Daoy (cell line): ENCODE measurements around the gene MCF2L. TPM values are rescaled to one million over a fixed set of nuclear protein-coding genes. Genes with fewer than 3 reads are reported as not detected.
A peak's percentile ranks its signal among the peaks of the same experiment; 100 is the strongest.

ENCODE experiments used
- DNase-seq: peaks from one replicate; pipeline ENCODE4 v3.0.0-alpha.2; 2015; ENCODE audit warnings: low read depth
- total RNA-seq: library from RNA; depleted of rRNA; stranded (reverse); fragments of >200 nt; shearing (Covaris generic); gene quantifications from 2 replicates; pipeline ENCODE4 v1.2.3, GENCODE V29; 2014

The MCF2L gene
- total RNA-seq, 1 experiment from 2014 or later, result 11.3 TPM

DNA sequence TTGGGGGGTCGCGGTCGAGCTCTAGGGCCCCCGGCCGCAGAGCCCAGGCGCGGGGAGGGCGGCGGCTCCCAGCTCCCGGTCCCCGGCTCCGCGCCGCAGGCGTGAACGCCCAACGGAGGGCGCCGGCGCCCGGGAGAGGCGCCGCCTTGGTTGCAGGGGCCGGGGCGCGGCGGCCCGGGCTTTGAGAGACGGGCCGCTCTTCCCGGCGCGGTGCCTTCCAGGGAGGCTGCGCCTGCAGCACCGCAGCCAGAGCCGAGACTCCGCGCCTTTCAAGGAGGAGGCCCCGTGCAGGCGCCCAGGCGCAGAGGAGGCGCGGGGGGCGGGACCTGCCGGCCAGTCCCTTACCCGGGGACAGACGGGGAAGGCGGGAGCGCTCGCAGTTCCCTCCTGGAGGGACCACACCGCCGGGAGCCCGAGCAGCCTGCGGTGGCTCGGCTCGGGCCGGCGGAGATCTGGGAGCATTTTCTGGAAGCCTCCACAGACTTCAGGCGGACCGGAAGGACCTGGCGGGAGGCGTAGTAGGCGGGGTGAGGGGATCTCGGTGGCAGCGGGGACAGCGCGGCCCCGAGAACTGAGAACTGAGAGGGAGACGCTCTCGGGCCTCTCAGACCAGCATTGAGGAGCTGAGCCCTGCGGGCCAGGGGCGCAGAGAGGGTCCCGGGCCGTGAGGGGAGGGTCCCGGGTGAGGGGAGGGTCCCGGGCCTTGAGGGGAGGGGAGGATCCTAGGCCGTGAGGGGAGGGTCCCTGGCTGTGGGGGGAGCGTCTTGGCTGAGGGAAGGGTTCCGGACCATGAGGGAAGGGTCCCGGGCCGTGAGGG is 25.5 kb upstream of the MCF2L start:
- DNase-seq, result peak; percentile 45

DNA sequence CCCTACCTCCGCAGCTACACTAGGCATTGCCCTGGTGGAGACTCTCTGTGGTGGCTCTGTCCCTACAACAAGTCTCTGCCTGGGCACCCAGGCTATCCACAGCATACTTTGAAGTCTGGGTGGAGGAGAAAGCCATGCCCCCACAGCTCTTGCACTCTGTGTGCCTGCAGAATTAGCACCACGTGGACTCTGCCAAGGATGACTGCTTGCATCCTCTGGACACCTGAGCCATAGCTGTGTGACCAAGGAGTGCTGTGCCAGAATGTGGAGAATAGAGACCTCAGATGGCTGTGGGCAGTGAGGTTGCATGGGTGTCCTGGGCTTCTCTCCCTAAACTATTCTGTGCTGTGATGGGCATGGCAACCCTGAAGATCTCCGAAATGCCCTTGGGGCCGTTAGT is 21.2 kb upstream of the MCF2L start:
- DNase-seq, result no peak

DNA sequence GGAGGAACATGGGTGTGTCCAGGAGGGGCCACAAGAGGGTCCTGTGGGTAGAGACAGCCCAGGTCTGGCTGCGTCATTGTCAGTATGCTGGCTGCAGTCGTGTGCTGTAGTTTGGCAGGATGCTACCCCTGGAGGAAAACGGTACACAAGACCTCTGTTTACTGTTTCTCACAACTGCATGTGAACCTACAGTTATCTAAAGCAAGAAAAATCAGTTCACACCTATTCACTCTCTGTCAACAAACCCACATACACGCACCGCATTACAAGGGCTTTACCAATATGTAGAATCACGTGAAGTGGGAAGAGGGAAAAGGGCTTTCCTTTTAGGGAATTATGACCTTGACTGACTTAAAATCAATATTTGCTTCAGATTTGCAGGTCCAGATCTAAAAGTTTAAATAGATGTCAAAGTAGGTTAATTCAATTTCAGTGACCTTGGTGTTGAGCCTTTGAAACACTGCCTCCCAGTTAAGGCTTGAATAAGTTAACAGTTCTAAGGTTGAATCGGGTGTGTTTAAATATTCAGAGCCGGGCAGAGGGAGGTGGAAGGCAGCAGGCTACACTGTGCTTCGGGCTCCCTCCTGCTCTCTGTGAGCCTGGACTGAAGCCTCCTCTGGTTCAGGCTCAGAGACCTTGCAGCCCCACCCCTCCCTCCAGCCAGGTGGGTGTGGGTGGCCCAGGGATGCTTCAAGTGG is 17.2 kb upstream of the MCF2L start:
- DNase-seq, result no peak

DNA sequence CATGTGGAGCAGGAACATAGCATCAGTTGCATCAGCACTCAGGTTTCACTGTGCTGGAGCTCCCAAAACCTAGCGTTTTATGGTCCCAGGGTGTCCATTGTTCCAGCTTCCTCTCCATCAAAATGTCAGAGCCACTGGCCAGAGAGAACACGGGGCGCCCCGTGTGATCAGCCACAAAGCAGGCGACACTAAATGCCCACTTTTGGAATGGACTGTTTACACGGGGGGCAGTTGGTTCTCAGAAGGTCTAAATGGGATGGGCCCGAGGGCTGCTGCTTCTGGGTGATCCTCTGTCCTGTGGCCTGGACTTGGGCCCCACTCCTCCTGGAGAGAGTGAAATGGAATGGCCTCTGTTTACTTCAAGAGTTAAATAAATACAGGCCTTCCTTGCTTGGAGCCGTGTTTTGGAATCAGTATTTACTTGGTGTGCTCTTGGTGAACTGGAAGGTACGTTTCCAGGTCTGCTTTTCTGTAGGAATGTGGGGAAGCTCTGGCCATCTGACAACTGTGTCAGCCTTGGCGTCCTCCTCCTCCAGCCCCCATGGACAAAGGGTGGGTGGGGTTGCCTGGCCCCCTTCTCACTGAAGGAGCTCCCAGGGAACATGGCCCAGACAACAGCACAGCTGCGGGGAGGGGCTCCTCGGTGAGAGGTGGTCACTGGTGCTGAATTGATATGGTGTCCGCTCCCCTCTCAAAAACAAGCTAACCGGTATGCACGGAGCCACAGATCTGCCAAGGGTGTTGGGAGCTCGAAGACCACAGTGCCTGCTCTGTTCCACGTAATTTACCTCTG is 16.1 kb upstream of the MCF2L start:
- DNase-seq, result no peak

DNA sequence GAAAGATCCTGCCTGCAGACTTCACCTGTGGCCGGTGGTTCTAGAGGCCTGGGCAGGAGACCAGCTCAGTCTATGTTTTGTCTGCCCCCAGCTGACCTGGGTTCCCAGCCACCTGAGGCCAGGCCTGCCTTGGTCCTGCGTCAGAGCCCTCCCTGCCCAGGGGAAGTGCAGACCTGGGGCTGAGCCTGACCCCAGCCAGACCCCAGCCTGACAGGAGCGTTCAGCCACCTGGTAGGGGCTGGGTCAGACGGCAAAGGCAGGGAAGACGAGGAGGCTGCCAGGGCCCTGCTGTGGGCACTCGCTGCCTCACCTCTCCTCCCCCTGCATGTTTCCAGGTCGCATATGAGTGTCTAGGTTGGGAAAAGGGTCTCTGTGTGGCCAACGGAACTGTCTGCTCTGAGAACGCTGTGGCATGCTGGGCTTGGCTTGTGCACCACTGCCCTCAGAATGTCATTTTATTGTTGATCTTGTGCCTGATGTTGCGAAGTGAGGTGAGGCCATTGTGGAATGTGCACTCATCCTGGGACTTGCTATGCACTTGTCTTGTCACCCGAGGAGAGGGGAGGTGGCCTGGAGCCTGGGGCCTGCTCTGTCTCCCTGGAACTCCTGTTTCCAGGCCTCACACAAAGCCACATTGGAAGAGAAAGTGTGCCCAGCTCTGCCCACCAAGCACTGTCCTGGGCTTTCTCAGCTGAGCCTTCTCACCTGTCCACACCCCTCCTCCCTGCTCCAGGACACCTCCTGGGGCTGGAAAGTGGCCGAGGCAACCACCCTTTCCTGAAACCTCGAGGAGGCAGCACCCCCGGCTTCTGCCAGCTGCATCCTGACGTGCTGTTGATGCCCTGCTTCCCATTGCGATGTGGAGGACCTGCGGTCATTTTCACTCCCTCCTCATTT is 15.2 kb upstream of the MCF2L start:
- no peak for DNase-seq

DNA sequence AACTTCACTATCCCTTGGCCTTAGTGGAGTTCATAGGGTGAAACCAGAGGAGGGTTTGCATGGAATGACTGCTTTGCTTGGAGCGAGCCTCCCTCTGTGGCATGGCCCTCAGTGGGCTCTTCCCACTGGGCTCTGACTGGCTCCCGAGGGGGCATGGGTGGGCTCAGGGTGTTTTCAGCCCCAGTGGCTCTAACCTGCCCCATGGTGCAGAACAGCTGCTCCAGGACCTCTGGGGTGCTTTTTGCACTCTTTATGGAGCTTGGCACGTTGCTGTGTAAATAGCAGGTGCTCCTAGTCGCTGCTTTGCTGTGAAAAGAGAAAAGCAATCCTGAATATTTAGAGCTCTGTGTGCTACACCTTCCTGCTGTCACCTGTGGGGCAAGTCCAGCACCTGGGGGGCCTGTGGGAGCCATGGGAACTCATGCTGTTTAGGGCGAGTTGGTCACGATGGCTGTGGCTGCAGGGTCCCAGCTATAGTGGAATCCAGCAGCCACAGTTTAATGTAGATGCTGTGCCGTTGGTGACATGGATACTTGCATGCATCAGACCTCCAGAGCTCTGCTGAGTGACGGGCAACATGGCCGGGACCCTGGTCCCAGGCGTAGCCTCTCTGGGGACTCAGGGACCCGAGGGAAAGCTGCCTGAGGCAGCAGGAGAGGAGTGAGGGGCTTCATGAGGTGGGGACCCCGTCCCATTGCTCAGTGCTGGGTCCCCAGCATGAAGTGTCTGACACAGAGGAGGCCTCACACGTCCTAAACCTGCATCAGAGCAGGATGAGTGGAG is 14.3 kb upstream of the MCF2L start:
- DNase-seq, result no peak

DNA sequence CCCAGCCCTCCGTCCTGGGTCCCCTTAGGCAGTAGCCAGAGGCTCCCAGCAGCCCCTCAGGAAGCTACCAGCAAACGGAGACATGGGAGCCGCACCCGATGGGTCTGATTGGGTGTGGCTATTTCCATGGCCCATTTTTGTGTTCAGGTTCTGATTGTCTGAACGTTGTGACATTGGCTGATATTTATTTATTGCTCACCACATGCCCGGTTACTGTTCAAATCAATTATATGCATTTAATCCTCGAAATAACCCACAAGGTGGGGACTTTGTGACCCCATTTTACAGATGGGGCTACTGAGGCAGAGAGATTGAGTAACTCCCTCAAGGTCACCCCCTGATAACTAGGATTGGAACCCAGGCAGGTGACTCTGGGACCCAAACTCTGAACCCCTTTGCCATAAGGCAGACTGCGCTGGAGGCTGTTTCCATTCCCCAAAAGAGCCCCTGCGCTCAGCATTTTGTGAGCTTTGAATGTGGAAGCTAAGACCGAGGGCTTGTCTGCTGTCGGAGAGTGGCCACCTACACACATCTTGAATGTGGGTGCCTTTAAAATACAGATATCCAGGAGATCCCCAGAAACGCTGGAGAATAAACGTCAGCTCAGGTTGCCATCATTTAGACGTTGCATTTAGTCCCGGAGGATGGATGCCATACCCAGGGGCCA is 13.6 kb upstream of the MCF2L start:
- no peak for DNase-seq

DNA sequence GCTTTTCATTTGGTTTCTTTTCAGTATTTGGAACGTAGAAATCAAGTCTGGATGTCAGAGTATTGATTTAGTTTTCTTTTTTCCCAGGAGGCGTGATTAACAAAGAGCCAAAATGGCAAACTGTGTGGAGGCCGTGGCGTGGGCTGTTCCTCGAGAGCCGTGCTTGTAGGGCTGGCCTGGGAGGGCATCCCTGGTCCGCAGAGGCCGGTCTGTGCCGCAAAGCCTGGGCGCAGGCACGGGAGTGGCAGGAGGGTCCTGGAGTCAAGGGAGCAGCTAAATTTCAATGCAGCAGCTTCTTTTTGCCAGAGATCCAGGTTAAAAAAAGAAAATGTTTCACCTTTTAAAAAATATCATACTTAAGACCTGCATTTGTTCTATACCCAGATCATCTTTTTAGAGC is 13.1 kb upstream of the MCF2L start:
- no peak for DNase-seq

DNA sequence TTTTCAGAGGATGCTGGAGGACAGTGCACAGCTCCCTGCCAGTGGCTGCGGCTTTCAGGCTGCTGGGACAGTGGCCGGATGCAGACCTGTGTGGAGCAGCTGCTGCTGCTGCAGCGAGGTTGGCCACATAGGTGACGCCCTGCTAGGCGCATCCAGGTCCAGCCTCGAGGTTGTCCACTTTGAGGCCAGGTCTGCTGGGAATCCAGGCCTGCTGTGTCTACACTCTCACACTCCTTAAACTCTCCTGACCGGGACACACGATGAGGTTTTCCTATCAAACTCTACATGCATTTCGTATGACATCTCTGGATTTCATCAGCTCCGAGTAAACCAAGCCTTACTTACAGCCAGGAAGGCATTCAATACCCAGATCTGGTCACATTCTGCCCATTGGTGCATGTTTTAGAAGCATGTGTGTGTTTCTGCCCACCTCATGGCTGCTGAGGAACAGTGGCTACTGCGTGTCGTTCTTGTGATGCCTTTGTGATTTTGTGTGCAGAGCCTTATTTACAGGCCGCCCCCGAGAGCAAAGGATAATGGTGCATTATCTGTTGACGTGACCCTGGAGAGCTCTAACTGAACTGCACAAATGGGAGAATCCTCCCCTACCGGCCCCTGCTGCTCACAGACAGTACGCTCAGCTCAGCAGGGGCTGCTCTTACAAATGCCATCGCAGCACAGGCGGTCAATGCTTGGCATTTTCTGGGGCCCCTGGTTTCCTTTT is 12.3 kb upstream of the MCF2L start:
- DNase-seq, result no peak

DNA sequence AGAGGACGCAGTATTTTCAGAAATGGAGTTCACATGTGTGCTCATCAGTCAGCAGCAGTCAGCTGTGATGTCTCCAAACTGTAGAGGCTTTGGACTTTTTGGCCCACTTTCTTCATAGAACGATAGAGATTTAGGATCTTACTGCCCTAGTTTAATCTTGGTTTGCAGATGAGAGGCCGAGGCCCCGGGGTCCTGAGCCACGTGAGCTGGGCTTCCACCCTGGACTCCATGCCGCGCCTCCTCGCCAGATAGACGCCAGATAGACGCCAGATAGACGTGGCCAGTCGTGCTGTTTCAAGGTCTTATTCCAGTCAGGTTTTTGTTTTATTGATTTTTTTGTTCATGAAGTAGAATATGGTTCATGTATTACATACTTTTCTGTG is 11.7 kb upstream of the MCF2L start:
- DNase-seq, result no peak

DNA sequence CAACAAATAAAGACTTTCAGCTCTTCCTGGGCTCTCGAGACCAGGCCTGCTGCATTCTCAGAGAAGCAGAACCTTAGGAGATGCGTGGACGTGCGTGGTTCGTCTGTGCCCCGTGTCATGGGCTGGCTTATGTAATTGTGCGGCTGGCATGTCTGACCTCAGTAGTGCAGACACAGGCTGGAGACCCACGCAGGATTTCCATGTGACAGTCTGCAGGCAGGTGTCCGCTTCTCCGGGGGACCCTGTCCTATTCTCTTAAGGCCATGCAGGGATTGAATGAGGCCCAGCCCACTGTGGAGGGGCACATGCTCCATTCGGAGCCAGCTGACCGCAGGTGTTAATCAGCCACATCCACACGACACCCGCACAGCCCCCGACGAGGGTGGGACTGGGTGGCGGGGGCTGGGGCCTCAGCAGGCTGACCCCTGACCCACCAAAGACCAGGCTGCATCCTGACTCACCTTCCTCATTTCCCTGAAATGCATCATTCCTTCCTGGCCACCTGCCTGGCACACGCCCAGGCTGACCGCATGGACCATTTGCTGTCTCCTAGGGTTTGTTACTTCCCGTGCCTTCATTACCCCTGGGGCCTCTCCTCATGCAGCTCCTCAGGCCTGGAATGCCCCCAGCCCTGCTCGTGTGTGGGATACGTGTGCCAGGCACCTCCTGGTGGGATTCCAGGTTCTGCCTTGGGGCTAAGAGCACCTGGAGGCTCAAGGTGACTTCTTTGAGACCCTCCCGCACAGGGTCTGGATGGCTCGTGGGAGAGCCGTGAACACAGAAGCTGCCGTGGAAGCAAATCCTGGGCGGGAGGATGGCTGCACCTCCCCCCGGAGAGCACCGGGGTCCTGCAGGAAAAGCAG is 10.7 kb upstream of the MCF2L start:
- peak; percentile 55 for DNase-seq

DNA sequence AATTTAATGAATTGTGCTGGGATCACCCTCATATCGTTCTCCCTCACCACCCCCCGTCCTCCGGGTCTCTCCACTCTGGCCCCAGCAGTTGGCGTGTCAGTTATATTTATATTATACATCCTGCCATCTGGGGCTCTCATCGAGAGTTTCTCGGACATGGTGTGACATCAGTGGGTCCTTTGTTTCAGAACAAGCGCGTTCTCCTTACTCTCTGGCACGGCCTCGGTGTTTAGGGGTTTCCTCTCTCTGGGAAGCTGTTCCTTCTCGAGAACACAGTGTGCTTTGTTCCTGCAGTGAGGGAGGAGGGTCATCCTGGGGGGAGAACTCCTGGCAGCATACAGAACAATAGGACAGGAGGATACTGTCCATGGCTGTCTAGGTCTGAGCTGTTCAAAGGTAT is 9.8 kb upstream of the MCF2L start:
- no peak for DNase-seq

DNA sequence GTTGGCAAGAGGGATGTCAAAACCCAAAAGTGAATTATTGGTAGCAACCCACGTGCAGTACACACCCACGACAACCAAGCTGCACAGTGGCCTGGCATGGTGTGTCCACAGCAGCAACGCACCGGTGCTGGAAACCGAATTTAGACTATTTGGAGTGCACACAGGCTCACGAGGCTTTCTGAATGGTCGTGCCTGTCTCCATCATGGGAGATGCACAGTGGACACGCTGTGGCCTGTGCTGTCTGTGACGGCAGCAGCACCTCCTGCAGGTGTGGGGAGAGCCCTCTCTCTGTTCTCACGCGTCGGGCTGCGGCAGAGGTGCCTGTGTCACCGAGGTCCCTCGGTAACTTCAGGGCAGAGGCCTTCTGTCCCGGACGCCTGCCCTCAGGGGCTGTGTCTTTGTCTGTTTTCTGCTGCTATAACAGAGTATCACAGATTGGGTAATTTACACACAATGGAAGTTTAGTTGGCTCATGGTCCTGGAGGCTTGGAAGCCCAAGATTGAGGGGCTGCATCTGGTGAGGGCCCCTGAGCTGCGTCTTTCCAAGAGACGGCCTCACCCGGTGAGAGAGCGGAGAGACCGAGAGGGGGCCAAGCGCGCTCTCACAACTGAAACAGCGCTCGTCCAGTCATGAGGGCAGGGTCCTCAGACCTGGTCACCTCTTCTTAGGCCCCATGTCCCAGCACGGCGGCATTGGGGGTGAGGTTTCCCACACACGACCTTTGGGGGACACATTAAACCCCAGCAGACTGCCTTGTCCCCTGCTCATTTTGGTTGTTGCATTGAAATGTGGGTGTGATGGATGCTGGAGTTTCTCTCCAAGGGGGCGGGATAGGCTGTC is 9.1 kb upstream of the MCF2L start:
- DNase-seq, result no peak

DNA sequence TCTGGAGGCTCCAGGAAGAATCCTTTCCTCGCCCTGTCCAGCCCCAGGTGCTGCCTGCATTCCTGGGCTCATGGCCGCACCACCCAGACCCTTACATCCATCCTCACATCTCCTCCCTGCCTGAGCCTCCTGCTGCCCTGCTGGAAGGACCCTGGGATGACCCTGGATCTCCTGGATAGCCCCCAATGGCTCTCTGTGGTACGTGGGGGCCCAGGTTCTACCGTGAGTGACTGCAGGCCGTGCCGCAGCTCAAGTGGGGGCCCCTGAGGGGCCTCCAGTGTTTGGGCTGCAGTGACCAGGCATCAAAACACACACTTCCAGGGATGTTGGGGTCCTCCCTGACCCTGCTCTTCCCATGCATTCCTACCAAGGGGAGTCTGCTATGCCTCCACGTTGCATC is 8.3 kb upstream of the MCF2L start:
- no peak for DNase-seq

DNA sequence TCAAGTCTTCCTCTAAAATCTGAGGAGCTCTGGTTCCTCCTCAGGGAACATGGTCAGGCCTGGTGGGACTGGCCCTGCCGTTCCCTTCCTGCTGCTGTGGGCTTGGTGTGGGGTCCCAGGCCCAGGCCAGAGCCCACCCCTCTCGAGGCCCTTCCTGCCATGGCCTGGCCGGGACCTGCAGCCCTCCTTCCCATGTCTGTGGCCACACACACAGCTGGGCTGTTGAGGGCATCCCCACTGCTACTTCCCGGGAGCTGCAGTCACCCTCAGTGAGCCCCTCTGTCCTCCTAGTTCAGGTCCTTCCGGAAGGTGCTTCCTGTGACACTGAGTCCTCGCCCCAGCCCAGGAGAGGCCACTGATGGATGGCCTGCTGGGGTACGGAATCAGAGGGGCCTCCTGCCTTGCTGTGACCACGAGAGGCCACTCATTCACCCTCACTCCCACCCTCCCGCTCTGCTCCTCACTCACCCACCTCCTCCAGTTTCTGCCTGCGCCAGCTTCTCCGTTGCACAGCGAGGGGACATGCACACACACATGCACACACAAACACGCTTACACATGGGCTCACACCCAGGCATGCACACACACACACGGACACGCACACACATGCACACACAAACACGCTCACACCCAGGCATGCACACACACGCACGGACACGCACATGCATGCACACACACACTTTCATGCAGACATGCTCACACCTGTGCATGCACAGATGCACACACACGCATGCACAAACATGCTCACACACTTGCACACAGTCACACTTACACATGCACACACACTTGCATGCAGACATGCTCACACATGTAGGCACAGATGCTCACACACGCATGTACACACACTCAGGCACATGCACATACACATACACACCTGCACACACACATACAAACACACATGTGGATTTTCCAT is 7.3 kb upstream of the MCF2L start:
- no peak for DNase-seq

DNA sequence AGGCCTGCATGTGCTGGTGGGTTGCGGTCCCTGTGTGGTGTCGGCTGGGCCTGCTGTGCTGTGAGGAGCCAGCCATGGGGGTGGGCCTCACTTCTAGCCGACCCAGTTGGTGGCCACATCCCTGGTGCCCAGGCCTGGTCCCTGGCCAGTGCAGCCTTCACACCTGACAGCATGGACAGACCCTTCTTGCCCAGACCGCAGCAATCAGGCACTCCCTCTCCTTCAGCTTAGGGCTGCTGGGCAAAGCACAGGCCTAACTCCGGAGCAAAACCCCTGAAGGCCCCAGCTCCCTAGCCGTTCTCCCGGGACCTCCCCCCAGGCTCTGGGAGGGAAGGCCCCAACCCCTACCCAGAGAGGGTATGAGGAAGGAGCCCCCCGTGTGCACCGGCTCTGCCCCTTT is 6.6 kb upstream of the MCF2L start:
- DNase-seq, result no peak
